Myocyte (in vitro differentiated cells): Measurements from ENCODE around the gene ATP13A3. TPM values are rescaled to one million over a fixed set of nuclear protein-coding genes. Genes with fewer than 3 reads are reported as not detected.
"Not testable (repeated sequence)": the region's sequence is repeated elsewhere in the genome, so short reads cannot be mapped to it uniquely, and the experiment has no call there.

ENCODE experiments used
- DNase-seq: peaks from one replicate; pipeline ENCODE4 v3.0.0-alpha.2; 2012; ENCODE audit warnings: low read depth
- total RNA-seq: library from RNA; depleted of rRNA; stranded (reverse); fragments of >200 nt; gene quantifications from 2 replicates; pipeline ENCODE4 v1.2.3, GENCODE V29; 2014

ATP13A3 gene
- total RNA-seq, 1 donor from 2014 or later: 202 TPM

- no peak for DNase-seq
These were observed 13.4 kb upstream of the ATP13A3 start for GRCh38 chr3:194500198-194500597.

- not testable (repeated sequence) for DNase-seq
These were observed 12.7 kb upstream of the ATP13A3 start for GRCh38 chr3:194499516-194499915.

GRCh38 chr3:194497799-194498575 lies 11.2 kb upstream of the ATP13A3 start:
- peak; percentile 69 for DNase-seq

GRCh38 chr3:194496217-194496919 lies 9.6 kb upstream of the ATP13A3 start:
- DNase-seq: peak; percentile 30

GRCh38 chr3:194494951-194495374 lies 8.2 kb upstream of the ATP13A3 start:
- no peak for DNase-seq

- DNase-seq: peak; percentile 23
These were observed 7.5 kb upstream of the ATP13A3 start for GRCh38 chr3:194493995-194494927.

GRCh38 chr3:194492001-194492400 lies 5.2 kb upstream of the ATP13A3 start:
- DNase-seq: no peak

GRCh38 chr3:194489736-194490612 lies 3.2 kb upstream of the ATP13A3 start:
- no peak for DNase-seq

GRCh38 chr3:194488055-194488742 lies 1.4 kb upstream of the ATP13A3 start:
- peak; percentile 22 for DNase-seq

GRCh38 chr3:194487289-194488054 lies 670 bp upstream of the ATP13A3 start:
- DNase-seq: no peak

GRCh38 chr3:194485881-194486539 lies 792 bp downstream of the ATP13A3 start:
- peak; percentile 56 for DNase-seq

- no peak for DNase-seq
These were observed 1.3 kb downstream of the ATP13A3 start for GRCh38 chr3:194485468-194485880.

- DNase-seq: no peak
These were observed 2.2 kb downstream of the ATP13A3 start for GRCh38 chr3:194484614-194485013.

GRCh38 chr3:194483850-194484249 lies 3.0 kb downstream of the ATP13A3 start:
- no peak for DNase-seq

- not testable (repeated sequence) for DNase-seq
These were observed 4.0 kb downstream of the ATP13A3 start for GRCh38 chr3:194482830-194483229.

- DNase-seq: no peak
These were observed 4.6 kb downstream of the ATP13A3 start for GRCh38 chr3:194482196-194482593.

- no peak for DNase-seq
These were observed 5.1 kb downstream of the ATP13A3 start for GRCh38 chr3:194481525-194482195.

GRCh38 chr3:194481103-194481502 lies 5.7 kb downstream of the ATP13A3 start:
- DNase-seq: peak; percentile 24
